NB4 (cell line): Measurements from ENCODE around the gene CARMIL1.

Experiments used
- CTCF ChIP-seq: IDR thresholded peaks from one replicate; pipeline ENCODE4 v1.5.1; 2012; ENCODE audit warnings: low read depth, low read length
- MAX ChIP-seq: IDR thresholded peaks from 2 replicates; pipeline ENCODE4 v1.6.1; 2011; ENCODE audit warnings: low read depth, low read length

GRCh38 chr6:25615471-25615870, 336.3 kb downstream of the CARMIL1 start:
- TF ChIP-seq CTCF (no peak), MAX (no peak)
